Measurements from ENCODE around the gene NPPA.

Gene NPPA

GRCh38 chr1:11880911-11881748, 33.5 kb upstream of the NPPA start:
- Histone ChIP-seq H3K36me3 (no peaks in the 10 kb centered on the region), H3K27ac (no peak overlapping the region; the same call in 1 of the 2 replicates), H3K27me3 (ENCODE audit: insufficient read depth, low read depth, severe bottlenecking) (no peaks in the 10 kb centered on the region), H3K4me3 (ENCODE audit: low read depth, low read length) (no peak overlapping the region), H3K9me3 (ENCODE audit: severe bottlenecking) (peaks cover 4% of the 10 kb centered on the region)
- DNase-seq = no peak
- TF ChIP-seq CTCF (IDR thresholded peaks at IDR 0.05; ENCODE audit: low read depth, low read length) = no peak

GRCh38 chr1:11880181-11880575, 32.6 kb upstream of the NPPA start:
- H3K9me3 ChIP-seq (ENCODE audit: severe bottlenecking) = peaks cover 4% of the 10 kb centered on the region
- no peak for TF ChIP-seq CTCF (IDR thresholded peaks at IDR 0.05; ENCODE audit: low read depth, low read length)
- no peak overlapping the region for H3K27ac ChIP-seq
- DNase-seq = no peak
- no peaks in the 10 kb centered on the region for H3K27me3 ChIP-seq (ENCODE audit: insufficient read depth, low read depth, severe bottlenecking)
- H3K36me3 ChIP-seq = no peaks in the 10 kb centered on the region
- H3K4me3 ChIP-seq (ENCODE audit: low read depth, low read length) = no peak overlapping the region

- peaks cover 4% of the 10 kb centered on the region for H3K9me3 ChIP-seq (ENCODE audit: severe bottlenecking)
- no peaks in the 10 kb centered on the region for H3K27me3 ChIP-seq (ENCODE audit: insufficient read depth, low read depth, severe bottlenecking)
- TF ChIP-seq CTCF (IDR thresholded peaks at IDR 0.05; ENCODE audit: low read depth, low read length) = no peak
- no peak overlapping the region for H3K4me3 ChIP-seq (ENCODE audit: low read depth, low read length)
- DNase-seq = no peak
- H3K27ac ChIP-seq = no peak overlapping the region
- no peaks in the 10 kb centered on the region for H3K36me3 ChIP-seq
Observed at GRCh38 chr1:11879311-11880180, 32.0 kb upstream of the NPPA start.

- H3K9me3 ChIP-seq (ENCODE audit: severe bottlenecking) = peaks cover 4% of the 10 kb centered on the region
- TF ChIP-seq CTCF (IDR thresholded peaks at IDR 0.05; ENCODE audit: low read depth, low read length) = no peak
- no peak overlapping the region for H3K27ac ChIP-seq
- H3K4me3 ChIP-seq (ENCODE audit: low read depth, low read length) = no peak overlapping the region
- H3K27me3 ChIP-seq (ENCODE audit: insufficient read depth, low read depth, severe bottlenecking) = no peaks in the 10 kb centered on the region
- H3K36me3 ChIP-seq = no peaks in the 10 kb centered on the region
- DNase-seq = no peak
Observed at GRCh38 chr1:11878891-11879190, 31.3 kb upstream of the NPPA start.

- DNase-seq = no peak
- H3K27ac ChIP-seq = no peak overlapping the region
- no peak overlapping the region for H3K4me3 ChIP-seq (ENCODE audit: low read depth, low read length)
- H3K9me3 ChIP-seq (ENCODE audit: severe bottlenecking) = peaks cover 4% of the 10 kb centered on the region
- no peak for TF ChIP-seq CTCF (IDR thresholded peaks at IDR 0.05; ENCODE audit: low read depth, low read length)
- H3K36me3 ChIP-seq = no peaks in the 10 kb centered on the region
- no peaks in the 10 kb centered on the region for H3K27me3 ChIP-seq (ENCODE audit: insufficient read depth, low read depth, severe bottlenecking)
Observed at GRCh38 chr1:11878081-11878890, 30.7 kb upstream of the NPPA start.

Data from WERI-Rb-1 (cell line).